T-helper 1 cell treated with Interleukin-12 subunit alpha and Interleukin-12 subunit beta and Interleukin-4 antibody, amounts not matched to agents 30 μg/mL and 1 μg/mL, for 36 hours (primary cell): ENCODE measurements around the gene XAB2.
"Not testable (repeated sequence)": the region's sequence is repeated elsewhere in the genome, so short reads cannot be mapped to it uniquely, and the experiment has no call there.

Experiments
- H3K27ac Mint-ChIP-seq: one replicate; pipeline ENCODE4 v1.8.0; 2021; ENCODE audit warnings: mild to moderate bottlenecking, mixed read lengths
- H3K27me3 Mint-ChIP-seq: one replicate; pipeline ENCODE4 v1.8.0; 2021; ENCODE audit warnings: low read depth, mixed read lengths
- H3K36me3 Mint-ChIP-seq: one replicate; pipeline ENCODE4 v1.8.0; 2021; ENCODE audit warnings: low read depth, mixed read lengths
- H3K4me1 Mint-ChIP-seq: one replicate; pipeline ENCODE4 v1.8.0; 2021; ENCODE audit warnings: low read depth, mixed read lengths
- H3K4me3 Mint-ChIP-seq: one replicate; pipeline ENCODE4 v1.8.0; 2021; ENCODE audit warnings: mild to moderate bottlenecking, moderate library complexity, mixed read lengths
- H3K9me3 Mint-ChIP-seq: one replicate; pipeline ENCODE4 v1.8.0; 2021; ENCODE audit warnings: mixed read lengths

Gene XAB2

DNA sequence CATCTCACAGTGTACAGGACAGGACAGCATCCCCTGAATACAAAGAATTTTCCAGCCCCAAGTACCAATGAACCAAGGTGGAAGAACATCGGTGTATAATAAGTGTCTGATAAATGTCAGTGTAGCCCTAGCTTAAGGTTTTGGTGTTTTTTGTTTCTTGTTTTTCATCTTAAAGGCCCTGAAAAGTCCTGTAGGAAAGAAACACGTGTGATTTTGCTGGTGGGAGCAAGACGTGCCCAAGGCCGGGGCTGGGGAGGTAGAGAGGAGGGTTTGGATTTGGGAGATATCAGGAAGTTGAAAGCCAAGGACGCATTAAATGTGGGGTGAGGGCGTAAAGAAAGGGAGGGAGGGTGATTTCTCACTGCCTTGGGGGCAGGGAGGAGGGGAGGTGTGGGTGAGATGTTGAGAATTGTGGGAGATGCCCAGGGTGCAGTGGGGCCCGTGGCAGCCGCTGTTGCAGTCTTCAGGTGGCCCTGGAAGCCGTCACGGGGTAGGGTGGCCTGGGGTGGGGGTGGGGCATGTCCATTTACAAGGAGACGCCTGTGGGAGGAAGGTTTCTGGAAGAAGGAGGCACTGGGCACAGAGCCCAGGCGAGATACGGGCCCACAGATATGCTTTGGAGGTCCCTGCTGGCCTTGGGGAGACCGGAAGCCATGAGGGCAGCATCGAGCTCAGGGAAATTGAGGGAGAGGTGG is 27.0 kb downstream of the XAB2 start:
- Mint-ChIP-seq H3K9me3 (no peaks in the 10 kb centered on the region), H3K27me3 (peaks cover 11% of the 10 kb centered on the region), H3K4me3 (no peak overlapping the region), H3K27ac (no peak overlapping the region), H3K4me1 (no peaks in the 10 kb centered on the region), H3K36me3 (no peaks in the 10 kb centered on the region)

DNA sequence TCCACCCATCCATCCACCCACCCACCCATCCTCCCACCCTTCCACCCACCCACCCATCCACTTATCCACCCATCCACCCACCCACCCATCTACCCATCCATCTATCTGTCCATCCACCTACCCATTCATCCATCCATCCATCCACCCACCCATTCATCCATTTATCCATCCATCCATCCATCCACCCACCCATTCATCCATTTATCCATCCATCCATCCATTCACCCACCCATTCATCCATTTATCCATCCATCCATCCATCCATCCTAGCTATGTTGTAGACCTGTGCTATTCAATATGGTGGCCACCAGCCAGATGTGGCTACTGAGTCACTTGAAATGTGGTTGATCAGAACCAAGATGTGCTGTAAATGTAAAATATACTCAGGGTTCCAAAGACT is 28.6 kb downstream of the XAB2 start:
- H3K27me3 Mint-ChIP-seq: peaks cover 19% of the 10 kb centered on the region
- H3K4me3 Mint-ChIP-seq: no peak overlapping the region
- H3K27ac Mint-ChIP-seq: no peak overlapping the region
- H3K9me3 Mint-ChIP-seq: no peaks in the 10 kb centered on the region
- H3K36me3 Mint-ChIP-seq: no peaks in the 10 kb centered on the region
- no peaks in the 10 kb centered on the region for H3K4me1 Mint-ChIP-seq

DNA sequence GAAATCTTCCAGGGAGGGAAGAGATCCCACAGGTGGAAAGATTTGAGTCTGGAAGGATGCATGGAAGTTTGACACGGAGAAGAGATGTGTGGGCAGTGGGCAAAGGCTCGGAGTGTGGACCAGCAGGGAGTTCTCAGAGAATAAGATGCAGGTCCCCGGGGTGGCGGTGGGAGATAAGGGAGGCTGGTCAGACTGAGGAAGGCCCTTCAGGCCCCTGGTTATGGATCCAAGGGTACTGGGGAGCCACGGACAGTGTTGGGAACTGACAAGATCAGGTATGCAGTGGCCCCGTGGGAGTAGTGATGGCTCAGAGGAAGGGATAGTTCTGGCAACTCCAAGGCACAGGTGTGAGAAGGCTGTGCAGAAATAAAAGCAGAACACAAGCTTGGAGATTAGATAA is 31.2 kb downstream of the XAB2 start:
- Mint-ChIP-seq H3K36me3 (no peaks in the 10 kb centered on the region), H3K27ac (no peak overlapping the region)

DNA sequence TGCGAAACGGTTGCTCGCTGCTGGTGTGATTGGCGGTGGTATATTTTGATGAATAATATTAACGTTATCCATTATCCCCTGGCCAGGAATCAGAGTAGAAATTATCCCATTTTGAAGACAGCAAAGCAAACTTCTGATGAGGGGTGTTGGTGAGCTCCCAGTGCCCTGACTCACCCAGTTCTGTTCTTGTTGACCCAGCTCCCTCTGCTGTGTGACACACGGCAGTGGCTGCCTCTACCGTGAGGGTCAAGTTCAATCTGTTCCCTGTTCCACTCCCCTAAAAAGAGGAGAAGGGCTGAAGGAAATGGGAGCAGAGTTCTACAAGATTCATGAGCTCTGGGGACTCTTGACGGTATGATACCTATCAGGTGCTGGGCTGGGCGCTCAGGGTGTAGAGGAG is 31.7 kb downstream of the XAB2 start:
- Mint-ChIP-seq H3K27ac (no peak overlapping the region), H3K4me1 (peaks cover 3% of the 10 kb centered on the region), H3K4me3 (no peak overlapping the region), H3K27me3 (peaks cover 42% of the 10 kb centered on the region), H3K36me3 (no peaks in the 10 kb centered on the region), H3K9me3 (no peaks in the 10 kb centered on the region)

More for the DNA sequence above, 31.2 kb downstream of the XAB2 start:
- no peaks in the 10 kb centered on the region for H3K9me3 Mint-ChIP-seq
- no peak overlapping the region for H3K4me3 Mint-ChIP-seq
- peaks cover 3% of the 10 kb centered on the region for H3K4me1 Mint-ChIP-seq
- peaks cover 41% of the 10 kb centered on the region for H3K27me3 Mint-ChIP-seq

DNA sequence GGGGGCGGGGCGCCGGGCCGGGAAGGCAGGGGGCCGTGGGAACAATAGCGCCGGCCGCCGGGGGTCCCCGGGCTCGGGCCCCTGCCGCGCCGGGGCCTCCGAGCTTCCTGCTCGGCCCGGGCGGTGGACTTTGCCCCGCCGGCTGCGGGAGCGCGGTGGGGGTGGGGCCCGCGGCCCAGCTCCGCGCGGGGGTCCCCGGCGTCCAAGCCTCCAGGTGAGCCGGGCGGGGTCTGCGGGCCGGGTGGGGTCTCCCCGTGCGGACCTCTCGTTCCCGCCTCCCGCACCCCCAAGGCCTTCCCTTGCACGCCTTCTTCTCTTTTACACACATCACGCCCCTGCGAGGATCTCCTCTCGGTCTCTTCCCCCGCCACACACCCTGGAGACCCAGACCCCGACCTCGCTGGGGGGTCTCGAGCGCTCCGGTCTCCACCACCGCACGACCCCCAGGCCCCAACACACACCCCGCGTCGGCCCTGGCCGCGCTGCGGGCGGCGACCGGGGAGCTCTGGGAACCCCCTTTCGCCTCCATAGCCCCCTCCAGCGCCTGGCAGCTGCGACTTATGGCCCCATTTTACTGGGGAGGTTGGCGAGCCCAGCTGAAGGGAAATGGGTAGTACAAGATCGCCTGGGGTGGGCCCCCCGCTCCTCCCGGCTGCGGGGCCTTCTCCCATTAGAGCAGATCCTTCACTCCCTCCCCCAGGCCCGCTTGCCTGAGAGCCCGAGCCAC is 33.0 kb downstream of the XAB2 start:
- Mint-ChIP-seq H3K4me1 (peaks cover 3% of the 10 kb centered on the region), H3K27ac (no peak overlapping the region), H3K27me3 (peaks cover 42% of the 10 kb centered on the region), H3K9me3 (no peaks in the 10 kb centered on the region), H3K4me3 (peak overlapping the region; percentile 25), H3K36me3 (no peaks in the 10 kb centered on the region)

DNA sequence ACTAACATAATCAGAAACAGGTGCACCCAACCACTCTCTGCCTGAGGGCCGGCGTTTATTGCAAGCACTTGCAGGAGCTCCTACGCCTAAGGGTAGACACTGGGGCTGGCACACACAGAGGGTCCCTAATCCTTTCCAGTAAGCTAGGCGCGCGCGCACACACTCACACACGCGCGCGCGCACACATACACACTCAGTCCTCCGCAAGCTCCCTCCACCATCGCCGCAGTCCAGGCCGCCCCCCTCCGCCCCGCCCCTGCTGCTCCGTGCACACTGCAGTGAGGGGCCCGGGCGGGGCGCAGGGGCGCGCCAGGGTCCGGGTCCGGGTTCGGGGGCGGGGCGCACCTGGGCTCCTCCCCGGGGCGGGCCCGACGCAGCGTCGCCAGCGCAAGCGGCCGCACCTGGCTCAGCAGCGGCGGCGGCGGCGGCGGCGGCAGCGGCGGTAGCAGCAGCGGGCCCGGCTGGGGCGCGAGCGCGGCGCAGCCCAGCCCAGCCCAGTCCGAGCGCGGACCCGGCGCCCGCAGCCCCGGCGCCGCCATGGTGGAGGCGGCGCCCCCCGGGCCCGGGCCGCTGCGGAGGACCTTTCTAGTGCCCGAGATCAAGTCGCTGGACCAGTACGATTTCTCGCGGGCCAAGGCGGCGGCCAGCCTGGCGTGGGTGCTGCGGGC is 33.7 kb downstream of the XAB2 start, which contains the start of gene CAMSAP3:
TSS of gene CAMSAP3 (plus strand) at position 398 of the 668 bp plus-strand sequence. CDS start at position 538, 140 bp downstream.
- Mint-ChIP-seq H3K36me3 (no peaks in the 10 kb centered on the region), H3K27ac (no peak within 1 kb of the TSS), H3K4me3 (peak within 1 kb of the TSS; percentile 30), H3K4me1 (peaks cover 3% of the 10 kb centered on the region), H3K9me3 (no peaks in the 10 kb centered on the region), H3K27me3 (peaks cover 42% of the 10 kb centered on the region)

DNA sequence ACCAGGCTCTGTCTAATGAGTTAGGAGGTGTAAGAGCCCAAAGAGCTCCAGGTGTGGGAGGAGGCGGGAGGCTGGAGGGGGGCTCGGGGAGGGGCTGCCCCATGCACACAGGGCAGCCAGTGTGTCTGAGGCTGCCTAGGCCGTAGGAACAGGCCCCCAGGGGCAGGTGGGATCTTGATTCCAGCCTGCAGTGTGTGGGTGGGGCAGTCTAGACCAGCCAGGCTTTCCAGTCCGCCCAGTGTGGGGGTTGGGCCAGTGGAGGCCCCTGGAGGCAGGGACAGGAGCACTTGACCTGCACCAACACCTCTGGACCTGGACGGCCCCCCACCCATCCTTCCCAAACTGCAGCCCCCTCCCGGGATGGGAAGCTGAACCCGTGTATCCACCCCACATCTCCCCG is 39.1 kb downstream of the XAB2 start:
- no peak overlapping the region for H3K4me3 Mint-ChIP-seq
- peaks cover 21% of the 10 kb centered on the region for H3K27me3 Mint-ChIP-seq
- no peaks in the 10 kb centered on the region for H3K36me3 Mint-ChIP-seq
- H3K4me1 Mint-ChIP-seq: peaks cover 2% of the 10 kb centered on the region
- H3K27ac Mint-ChIP-seq: no peak overlapping the region
- H3K9me3 Mint-ChIP-seq: no peaks in the 10 kb centered on the region

DNA sequence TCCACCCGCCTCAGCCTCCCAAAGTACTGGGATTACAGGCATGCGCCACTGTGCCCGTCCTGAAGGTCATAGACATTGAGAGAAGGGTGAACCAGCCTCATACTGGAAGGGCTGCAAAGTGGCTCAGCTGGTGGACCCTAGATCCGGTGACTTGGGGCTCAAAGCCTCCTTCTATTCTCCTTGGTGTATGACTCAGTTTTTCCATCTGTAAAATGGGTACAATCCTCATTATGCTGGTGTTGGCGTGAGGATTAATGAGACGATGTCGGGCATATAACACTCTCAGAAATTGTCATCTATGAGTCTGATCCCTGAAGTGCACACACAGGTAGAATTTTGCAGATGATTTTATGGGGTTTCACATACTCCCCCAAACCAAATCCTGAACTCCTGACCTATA is 39.5 kb downstream of the XAB2 start:
- Mint-ChIP-seq H3K36me3 (no peaks in the 10 kb centered on the region), H3K4me3 (no peak overlapping the region), H3K27me3 (peaks cover 17% of the 10 kb centered on the region), H3K27ac (no peak overlapping the region), H3K9me3 (no peaks in the 10 kb centered on the region), H3K4me1 (no peaks in the 10 kb centered on the region)

DNA sequence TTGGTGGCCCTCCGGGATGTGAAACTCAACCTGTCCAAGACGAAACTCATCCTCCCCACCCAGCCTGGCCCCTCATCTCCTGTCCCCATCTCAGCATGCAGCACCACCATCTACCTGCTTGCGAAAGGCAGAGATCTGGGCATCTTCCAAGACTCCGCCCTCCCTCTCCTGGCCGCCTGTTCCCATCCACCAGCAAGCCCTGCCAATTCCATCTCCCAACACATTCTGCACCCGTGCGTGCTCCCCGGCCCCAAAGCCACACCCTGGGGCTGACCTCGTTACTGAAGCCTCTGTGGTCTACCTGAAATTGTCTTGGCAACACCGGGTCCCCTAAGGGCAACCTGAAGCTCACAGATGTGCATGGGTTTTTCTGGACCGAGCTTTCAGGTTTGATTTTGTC is 46.9 kb downstream of the XAB2 start:
- H3K27me3 Mint-ChIP-seq: no peaks in the 10 kb centered on the region
- H3K36me3 Mint-ChIP-seq: no peaks in the 10 kb centered on the region
- H3K27ac Mint-ChIP-seq: no peak overlapping the region
- H3K4me1 Mint-ChIP-seq: no peaks in the 10 kb centered on the region
- no peaks in the 10 kb centered on the region for H3K9me3 Mint-ChIP-seq
- no peak overlapping the region for H3K4me3 Mint-ChIP-seq

DNA sequence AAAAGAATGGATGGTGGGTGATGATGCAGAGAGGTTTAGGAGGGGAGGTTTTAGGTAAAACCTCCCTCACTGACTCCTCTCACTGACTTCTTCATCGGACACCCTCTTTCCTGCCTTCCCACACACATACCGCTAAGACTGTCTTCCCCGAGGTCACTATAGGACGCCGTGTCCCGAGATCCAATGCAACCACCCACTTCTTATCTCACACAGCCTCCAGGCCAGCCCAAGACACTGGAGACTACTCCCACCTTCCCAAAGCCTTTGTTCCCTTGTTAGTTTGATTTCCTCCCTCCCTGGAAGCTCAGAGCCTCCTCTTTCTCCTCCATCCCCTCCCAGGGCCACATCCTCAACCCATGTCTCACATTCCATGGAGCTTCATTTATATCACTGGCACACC is 50.2 kb downstream of the XAB2 start:
- no peaks in the 10 kb centered on the region for H3K27me3 Mint-ChIP-seq
- no peak overlapping the region for H3K27ac Mint-ChIP-seq
- no peaks in the 10 kb centered on the region for H3K9me3 Mint-ChIP-seq
- H3K4me3 Mint-ChIP-seq: no peak overlapping the region
- no peaks in the 10 kb centered on the region for H3K36me3 Mint-ChIP-seq
- H3K4me1 Mint-ChIP-seq: no peaks in the 10 kb centered on the region

DNA sequence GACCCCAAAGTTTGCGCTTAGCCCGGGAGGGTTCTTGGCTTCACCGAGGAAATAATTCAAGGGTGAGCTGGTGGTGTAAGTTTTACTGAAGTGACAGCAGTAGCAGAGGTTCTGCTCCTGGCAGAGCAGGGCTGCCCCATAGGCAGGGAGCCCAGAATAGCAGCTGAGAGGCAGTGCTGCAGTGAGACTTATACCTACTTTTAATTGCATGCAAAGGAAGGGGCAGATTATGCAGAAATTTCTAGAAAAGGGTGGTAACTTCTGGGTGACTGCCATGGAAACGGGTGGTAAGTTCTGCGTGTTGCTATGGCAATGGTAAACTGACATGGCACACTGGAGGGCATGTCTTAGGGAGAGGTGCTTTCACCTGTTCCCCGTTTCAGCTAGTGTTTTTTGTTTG is 51.2 kb downstream of the XAB2 start:
- H3K27ac Mint-ChIP-seq: no peak overlapping the region
- H3K9me3 Mint-ChIP-seq: no peaks in the 10 kb centered on the region
- H3K36me3 Mint-ChIP-seq: no peaks in the 10 kb centered on the region
- H3K4me3 Mint-ChIP-seq: no peak overlapping the region
- H3K4me1 Mint-ChIP-seq: no peaks in the 10 kb centered on the region
- no peaks in the 10 kb centered on the region for H3K27me3 Mint-ChIP-seq

DNA sequence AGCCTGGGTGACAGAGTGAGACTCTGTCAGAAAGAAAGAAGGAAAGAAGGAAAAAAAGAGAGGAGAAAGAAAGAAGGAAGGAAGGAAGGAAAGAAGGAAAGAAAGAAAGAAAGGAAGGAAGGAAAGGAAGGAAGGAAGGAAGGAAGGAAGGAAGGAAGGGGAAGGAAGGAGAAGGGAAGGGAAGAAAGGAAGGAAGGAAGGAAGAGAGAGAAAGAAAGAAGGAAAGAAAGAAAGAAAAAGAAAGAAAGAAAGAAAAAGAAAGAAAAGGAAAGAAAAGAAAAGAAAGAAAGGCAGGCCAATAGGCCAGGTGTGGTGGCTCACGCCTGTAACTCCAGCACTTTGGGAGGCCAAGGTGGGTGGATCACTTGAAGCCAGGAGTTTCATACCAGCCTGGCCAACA is 51.9 kb downstream of the XAB2 start:
- not testable (repeated sequence) for H3K9me3 Mint-ChIP-seq, H3K27me3 Mint-ChIP-seq, H3K4me1 Mint-ChIP-seq, H3K36me3 Mint-ChIP-seq, H3K4me3 Mint-ChIP-seq, H3K27ac Mint-ChIP-seq

DNA sequence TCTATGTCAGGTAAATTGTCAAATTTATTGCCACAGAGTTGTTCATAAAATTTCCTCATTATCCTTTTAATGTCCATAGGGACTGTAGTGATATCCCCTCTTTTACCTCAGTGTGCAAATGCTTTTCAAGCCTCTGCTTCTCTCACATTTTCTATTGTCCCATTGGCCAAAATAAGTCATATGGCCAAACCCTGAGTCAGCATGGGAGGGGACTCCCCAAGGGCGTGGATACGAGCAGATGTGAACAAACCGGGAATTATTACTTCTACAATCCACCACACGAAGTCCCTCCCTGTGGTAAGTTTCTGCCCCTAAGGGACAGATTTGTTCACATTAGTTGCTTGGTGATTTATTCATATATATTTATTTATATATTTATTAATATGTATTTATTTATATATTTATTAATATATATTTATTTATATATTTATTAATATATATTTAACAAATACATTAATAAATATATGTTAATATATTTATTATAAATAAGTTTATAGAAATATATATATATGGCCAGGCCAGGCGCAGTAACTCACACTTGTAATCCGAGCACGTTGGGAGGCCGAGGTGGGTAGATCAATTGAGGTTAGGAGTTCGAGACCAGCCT is 53.8 kb downstream of the XAB2 start:
- Mint-ChIP-seq H3K36me3 (no peaks in the 10 kb centered on the region), H3K4me1 (no peaks in the 10 kb centered on the region), H3K27ac (no peak overlapping the region), H3K4me3 (no peak overlapping the region), H3K27me3 (no peaks in the 10 kb centered on the region), H3K9me3 (no peaks in the 10 kb centered on the region)

DNA sequence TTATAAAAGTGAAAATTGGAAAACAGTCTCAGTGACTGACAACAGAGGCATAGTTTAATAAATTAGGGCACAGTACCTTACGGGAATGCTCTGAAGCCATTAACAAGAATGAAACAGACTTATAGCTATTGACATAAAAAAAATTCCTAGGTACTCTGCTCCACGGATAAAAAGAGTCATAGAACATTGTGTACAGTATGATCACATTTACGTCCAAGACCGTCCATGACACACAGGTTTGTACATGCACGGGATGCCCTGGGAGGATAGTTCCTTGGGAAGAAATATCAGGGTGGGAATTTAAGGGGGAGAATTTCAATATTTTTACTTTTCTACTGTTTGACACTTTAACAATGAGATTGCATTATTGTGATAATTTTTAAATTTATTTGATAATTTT is 58.6 kb downstream of the XAB2 start:
- Mint-ChIP-seq H3K9me3 (no peaks in the 10 kb centered on the region), H3K27ac (no peak overlapping the region), H3K4me3 (no peak overlapping the region), H3K36me3 (no peaks in the 10 kb centered on the region), H3K4me1 (no peaks in the 10 kb centered on the region), H3K27me3 (no peaks in the 10 kb centered on the region)
